HCT116 (cell line): ENCODE data around the gene CACNA1C. TPM values are rescaled to one million over a fixed set of nuclear protein-coding genes. Genes with fewer than 3 reads are reported as not detected.

ENCODE experiments used
- ATAC-seq: fragments of 200-7000 bp; cut with Tn5 transposase; 2 replicates; pipeline ENCODE4 v1.9.1; 2020; ENCODE audit warnings: mild to moderate bottlenecking, moderate library complexity
- BruUV-seq: library from RNA; stranded (reverse); fragments of 400-500 nt; replicated peaks from 2 replicates; lab custom pipeline; 2021; lab: Mats Ljungman, UMichigan
- CTCF ChIA-PET: fragments of 300-600 bp; sonication (Branson Sonifier 250); formaldehyde crosslinking; loops from one replicate; lab custom pipeline; 2021; ENCODE audit warnings: antibody characterized with exemption; lab: Charles Lee
- POLR2A ChIA-PET: fragments of 300-600, 350-600 bp; sonication (Branson Sonifier 250); formaldehyde crosslinking; loops from one replicate; lab custom pipeline; 2021; ENCODE audit warnings: antibody characterized with exemption; lab: Charles Lee
- RAD21 ChIA-PET, 2 experiments: fragments of 300-600 bp; sonication (Branson Sonifier 250); formaldehyde crosslinking; loops; one replicate each; lab custom pipeline; 2023; ENCODE audit warnings: low total read pairs in 2 of 2; ENCODE audit not compliant: uncharacterized antibody in 2 of 2, unreplicated experiment in 2 of 2, low non-redundant PET in 1 of 2; lab: Charles Lee
- DNase-seq: peaks from one replicate; pipeline ENCODE4 v3.0.0-alpha.2; 2010; ENCODE audit warnings: low read depth, low spot score
- H2AFZ ChIP-seq: fragments of 200-600 bp; shearing (Covaris generic), sonication (generic); 2 replicates; pipeline ENCODE4 v1.6.1; 2017; ENCODE audit warnings: low read depth, mixed run types, mixed read lengths, antibody characterized with exemption, low read length; ENCODE audit not compliant: poor library complexity, severe bottlenecking
- H3K27ac ChIP-seq: 2 replicates; pipeline ENCODE4 v1.5.1; 2012; ENCODE audit warnings: low read depth, low read length
- H3K27me3 ChIP-seq: fragments of 200-600 bp; sonication (generic); 2 replicates; pipeline ENCODE4 v1.6.1; 2016; ENCODE audit warnings: mixed run types, low read length, mixed read lengths; ENCODE audit not compliant: insufficient read depth
- H3K36me3 ChIP-seq, 2 experiments: fragments of 200-500 bp in 1 of 2; fragments of 200-600 bp in 1 of 2; sonication (Bioruptor generic) in 1 of 2; sonication (generic) in 1 of 2; 2 replicates each; pipeline versions ENCODE4 v1.5.1 to v1.6.1; 2014 to 2016; ENCODE audit warnings: low read length in 2 of 2, inconsistent platforms in 1 of 2, mixed read lengths in 1 of 2, mixed run types in 1 of 2; ENCODE audit not compliant: insufficient read depth in 2 of 2, control insufficient read depth in 1 of 2
- H3K4me1 ChIP-seq, 2 experiments: fragments of 200-600 bp in 1 of 2; sonication (generic) in 1 of 2; 2 replicates each; pipeline versions ENCODE4 v1.5.1 to v1.6.1; 2012 to 2017; ENCODE audit warnings: low read length in 2 of 2, inconsistent platforms in 1 of 2, mild to moderate bottlenecking in 1 of 2, mixed read lengths in 1 of 2, mixed run types in 1 of 2, moderate library complexity in 1 of 2; ENCODE audit not compliant: insufficient read depth in 2 of 2, control insufficient read depth in 1 of 2
- H3K4me2 ChIP-seq: fragments of 200-600 bp; sonication (generic); 2 replicates; pipeline ENCODE4 v1.6.1; 2017; ENCODE audit warnings: mixed run types, low read length, mixed read lengths
- H3K4me3 ChIP-seq, 2 experiments: fragments of 200-600 bp in 1 of 2; sonication (generic) in 1 of 2; replicated peaks in 1 of 2; 2 replicates each; pipeline ENCODE4 v1.5.1; 2011 to 2016; ENCODE audit warnings: low read length in 2 of 2, control low read depth in 1 of 2, low read depth in 1 of 2, mild to moderate bottlenecking in 1 of 2, mixed read lengths in 1 of 2, mixed run types in 1 of 2
- H3K79me2 ChIP-seq: fragments of 200-600 bp; sonication (generic); 2 replicates; pipeline ENCODE4 v1.6.1; 2017; ENCODE audit warnings: mild to moderate bottlenecking, mixed run types, low read length, moderate library complexity, mixed read lengths; ENCODE audit not compliant: insufficient read depth
- H3K9ac ChIP-seq: fragments of 200-600 bp; sonication (generic); 2 replicates; pipeline ENCODE4 v1.6.1; 2016; ENCODE audit warnings: low read length, mixed read lengths
- H3K9me2 ChIP-seq: fragments of 200-600 bp; sonication (generic), shearing (Covaris generic); 2 replicates; pipeline ENCODE4 v1.6.1; 2017; ENCODE audit warnings: mixed run types, mild to moderate bottlenecking, moderate library complexity; ENCODE audit not compliant: insufficient read depth
- H3K9me3 ChIP-seq, 2 experiments: fragments of 200-500 bp in 1 of 2; fragments of 200-600 bp in 1 of 2; sonication (Bioruptor generic) in 1 of 2; sonication (generic) in 1 of 2; 2 replicates each; pipeline ENCODE4 v1.6.1; 2014 to 2017; ENCODE audit warnings: low read length in 2 of 2, mixed read lengths in 2 of 2, inconsistent platforms in 1 of 2, low read depth in 1 of 2, mild to moderate bottlenecking in 1 of 2, mixed run types in 1 of 2, moderate library complexity in 1 of 2; ENCODE audit not compliant: control insufficient read depth in 1 of 2, insufficient read depth in 1 of 2
- H4K20me1 ChIP-seq: fragments of 200-600 bp; sonication (generic), shearing (Covaris generic); 2 replicates; pipeline ENCODE4 v1.6.1; 2017; ENCODE audit warnings: mixed run types, mild to moderate bottlenecking, moderate library complexity; ENCODE audit not compliant: insufficient read depth
- CBX3 ChIP-seq: IDR thresholded peaks from 2 replicates; pipeline ENCODE4 v1.6.1; 2012; ENCODE audit warnings: low read depth
- EGR1 ChIP-seq: IDR thresholded peaks from 2 replicates; pipeline ENCODE4 v1.6.1; 2012; ENCODE audit warnings: low read depth
- ELF1 ChIP-seq: IDR thresholded peaks from 2 replicates; pipeline ENCODE4 v1.6.1; 2012; ENCODE audit warnings: low read depth, borderline replicate concordance
- FOSL1 ChIP-seq: IDR thresholded peaks from 2 replicates; pipeline ENCODE4 v1.6.1; 2012; ENCODE audit warnings: low read depth
- POLR2A ChIP-seq: IDR thresholded peaks from 2 replicates; pipeline ENCODE4 v1.7.0; 2011; ENCODE audit warnings: borderline replicate concordance; ENCODE audit not compliant: insufficient read depth, insufficient read length; ENCODE audit errors: extremely low read depth
- RAD21 ChIP-seq: IDR thresholded peaks from 2 replicates; pipeline ENCODE4 v1.6.1; 2012; ENCODE audit warnings: low read depth, mild to moderate bottlenecking
- SIN3A ChIP-seq: IDR thresholded peaks from 2 replicates; pipeline ENCODE4 v1.6.1; 2012; ENCODE audit warnings: low read depth
- SP1 ChIP-seq: IDR thresholded peaks from 2 replicates; pipeline ENCODE4 v1.6.1; 2012; ENCODE audit warnings: low read depth
- SRF ChIP-seq: IDR thresholded peaks from 2 replicates; pipeline ENCODE4 v1.6.1; 2012; ENCODE audit warnings: low read depth
- YY1 ChIP-seq: IDR thresholded peaks from 2 replicates; pipeline ENCODE4 v1.6.1; 2011; ENCODE audit warnings: low read length, low read depth, moderate library complexity, mild to moderate bottlenecking; ENCODE audit not compliant: insufficient replicate concordance; ENCODE audit errors: extremely low read depth
- ZBTB33 ChIP-seq: IDR thresholded peaks from 2 replicates; pipeline ENCODE4 v1.6.1; 2011; ENCODE audit warnings: mild to moderate bottlenecking, low read length, moderate library complexity; ENCODE audit not compliant: insufficient replicate concordance; ENCODE audit errors: extremely low read depth
- ZNF274 ChIP-seq: fragments of 200-500 bp; sonication (Bioruptor generic); IDR thresholded peaks from 2 replicates; pipeline ENCODE4 v1.6.1; 2014; ENCODE audit warnings: mild to moderate bottlenecking, low read depth, low read length, inconsistent platforms
- intact Hi-C: fragments of 100-400 bp; cut with micrococcal nuclease; formaldehyde crosslinking; loops from 2 replicates; pipeline ENCODE4 v1.10.0; 2022
- total RNA-seq: library from RNA; stranded (reverse); gene quantifications from one replicate; pipeline ENCODE4 v1.2.1, GENCODE V29; 2021; ENCODE audit not compliant: unreplicated experiment
- TF ChIP-seq, protein P1 (sequence below), 3 experiments: fragments of 200-600 bp in 1 of 3; sonication (generic) in 1 of 3; IDR thresholded peaks in 2 of 3; conservative IDR thresholded peaks in 1 of 3; 2 replicates each; pipeline ENCODE4 v1.5.1; 2012 to 2017; ENCODE audit warnings: low read depth in 2 of 3, low read length in 2 of 3, antibody characterized with exemption in 1 of 3, borderline replicate concordance in 1 of 3, control low read depth in 1 of 3, mild to moderate bottlenecking in 1 of 3, mixed read lengths in 1 of 3, mixed run types in 1 of 3, moderate library complexity in 1 of 3; ENCODE audit not compliant: insufficient read depth in 1 of 3

CACNA1C gene
- total RNA-seq, 1 experiment from 2014 or later: 0.05 TPM

GRCh38 chr12:2070440-2071045 is 17.8 kb downstream of the CACNA1C start:
- Histone ChIP-seq H3K9me2 (no peaks in the 10 kb centered on the region), H2AFZ (no peak overlapping the region), H3K4me1 (no peaks in the 10 kb centered on the region), H3K4me2 (no peak overlapping the region), H3K4me3 (no peak overlapping the region), H3K9me3 (peaks cover 6 to 22% of the 10 kb centered on the region in 2 experiments; a peak in 3 of 4 replicates), H4K20me1 (no peaks in the 10 kb centered on the region), H3K79me2 (no peaks in the 10 kb centered on the region), H3K27me3 (peaks cover 6% of the 10 kb centered on the region), H3K27ac (no peak overlapping the region), H3K36me3 (no peaks in the 10 kb centered on the region), H3K9ac (no peak overlapping the region)
- intact Hi-C loops: no loop called here
- ChIA-PET RAD21 (no interaction called here), POLR2A (no interaction called here), CTCF (no interaction called here)
- DNase-seq (no peak), ATAC-seq (no peak)
- TF ChIP-seq EGR1 (no peak), CBX3 (peak; percentile 37; the same call in 1 of the 2 replicates), SIN3A (no peak), RAD21 (no peak)
- no TSS peak for BruUV-seq

DNA sequence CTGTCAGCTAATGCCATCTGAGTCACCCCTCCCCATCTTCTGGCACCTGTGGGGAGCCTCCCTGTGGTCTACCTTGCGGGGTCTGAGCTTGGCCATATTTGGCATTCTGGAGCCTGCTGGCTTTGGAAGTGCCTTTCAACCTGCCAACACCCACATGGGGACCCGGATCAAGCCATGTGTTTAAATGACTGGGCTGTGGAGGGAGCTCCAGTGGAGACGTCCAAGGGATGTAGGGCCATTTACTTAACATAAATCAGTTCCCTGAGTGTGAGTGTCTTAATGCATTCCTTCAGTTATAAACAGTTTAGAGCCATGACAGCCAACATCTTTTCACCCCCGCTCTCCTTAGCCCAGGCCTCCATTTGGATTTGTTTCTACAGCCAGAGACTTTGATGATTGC is 22.0 kb downstream of the CACNA1C start:
- ChIA-PET CTCF (no interaction called here), RAD21 (no interaction called here), POLR2A (no interaction called here)
- Histone ChIP-seq H4K20me1 (no peaks in the 10 kb centered on the region), H3K9me2 (no peaks in the 10 kb centered on the region), H3K4me2 (no peak overlapping the region), H3K27me3 (no peaks in the 10 kb centered on the region), H3K9me3 (peaks cover 5 to 13% of the 10 kb centered on the region in 2 experiments; a peak in 3 of 4 replicates), H3K4me1 (no peaks in the 10 kb centered on the region), H3K79me2 (no peaks in the 10 kb centered on the region), H3K36me3 (no peaks in the 10 kb centered on the region), H3K27ac (no peak overlapping the region), H3K4me3 (no peak overlapping the region), H2AFZ (no peak overlapping the region), H3K9ac (no peak overlapping the region)
- no TSS peak for BruUV-seq
- no peak for DNase-seq
- intact Hi-C loops: no loop called here
- ATAC-seq: no peak
- TF ChIP-seq SP1 (no peak), SRF (no peak), ZBTB33 (no peak), CBX3 (no peak), RAD21 (no peak), ZNF274 (no peak), ELF1 (no peak), EGR1 (no peak), FOSL1 (no peak), YY1 (no peak), POLR2A (no peak)
- TF ChIP-seq, protein P1, sequence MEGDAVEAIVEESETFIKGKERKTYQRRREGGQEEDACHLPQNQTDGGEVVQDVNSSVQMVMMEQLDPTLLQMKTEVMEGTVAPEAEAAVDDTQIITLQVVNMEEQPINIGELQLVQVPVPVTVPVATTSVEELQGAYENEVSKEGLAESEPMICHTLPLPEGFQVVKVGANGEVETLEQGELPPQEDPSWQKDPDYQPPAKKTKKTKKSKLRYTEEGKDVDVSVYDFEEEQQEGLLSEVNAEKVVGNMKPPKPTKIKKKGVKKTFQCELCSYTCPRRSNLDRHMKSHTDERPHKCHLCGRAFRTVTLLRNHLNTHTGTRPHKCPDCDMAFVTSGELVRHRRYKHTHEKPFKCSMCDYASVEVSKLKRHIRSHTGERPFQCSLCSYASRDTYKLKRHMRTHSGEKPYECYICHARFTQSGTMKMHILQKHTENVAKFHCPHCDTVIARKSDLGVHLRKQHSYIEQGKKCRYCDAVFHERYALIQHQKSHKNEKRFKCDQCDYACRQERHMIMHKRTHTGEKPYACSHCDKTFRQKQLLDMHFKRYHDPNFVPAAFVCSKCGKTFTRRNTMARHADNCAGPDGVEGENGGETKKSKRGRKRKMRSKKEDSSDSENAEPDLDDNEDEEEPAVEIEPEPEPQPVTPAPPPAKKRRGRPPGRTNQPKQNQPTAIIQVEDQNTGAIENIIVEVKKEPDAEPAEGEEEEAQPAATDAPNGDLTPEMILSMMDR (IDR thresholded peaks at IDR 0.05 in 2 of 3, conservative IDR thresholded peaks at IDR 0.05 in 1 of 3; ENCODE audit: borderline replicate concordance in 1 of 3, insufficient read depth in 1 of 3, low read depth in 2 of 3, low read length in 2 of 3): no peak
